ENCODE results near the gene SCFD1. TPM values are rescaled to one million over a fixed set of nuclear protein-coding genes. Genes with fewer than 3 reads are reported as not detected.

SCFD1 gene
- total RNA-seq, 2 donors from 2014 or later = 46.8 to 58.3 TPM

GRCh38 chr14:30691751-30692398 is 69.8 kb downstream of the SCFD1 start:
- Histone ChIP-seq H3K4me3 (no peak overlapping the region), H3K4me1 (ENCODE audit: control insufficient read depth in 1 of 2, low read depth in 2 of 2) (no peaks in the 10 kb centered on the region), H3K36me3 (peaks cover 9% of the 10 kb centered on the region), H3K27me3 (replicated peaks; ENCODE audit: insufficient read depth) (no peaks in the 10 kb centered on the region), H3K9me3 (no peaks in the 10 kb centered on the region), H3K27ac (no peak overlapping the region)
- ATAC-seq (ENCODE audit: insufficient number of reproducible peaks, low FRiP score, low read depth) (no peak), DNase-seq (ENCODE audit: low spot score) (no peak)
- no peak for TF ChIP-seq CTCF (IDR thresholded peaks at IDR 0.05)

GRCh38 chr14:30692669-30693068 is 70.5 kb downstream of the SCFD1 start:
- no peak for DNase-seq (ENCODE audit: low spot score)
- H3K4me1 ChIP-seq (ENCODE audit: control insufficient read depth in 1 of 2, low read depth in 2 of 2) = no peaks in the 10 kb centered on the region
- no peak for TF ChIP-seq CTCF (IDR thresholded peaks at IDR 0.05)
- no peak overlapping the region for H3K27ac ChIP-seq
- peaks cover 13% of the 10 kb centered on the region for H3K36me3 ChIP-seq
- no peaks in the 10 kb centered on the region for H3K9me3 ChIP-seq
- H3K4me3 ChIP-seq = no peak overlapping the region
- ATAC-seq (ENCODE audit: insufficient number of reproducible peaks, low FRiP score, low read depth) = no peak
- H3K27me3 ChIP-seq (replicated peaks; ENCODE audit: insufficient read depth) = no peaks in the 10 kb centered on the region

- DNase-seq (ENCODE audit: low spot score) (no peak), ATAC-seq (ENCODE audit: insufficient number of reproducible peaks, low FRiP score, low read depth) (no peak)
- no peak for TF ChIP-seq CTCF (IDR thresholded peaks at IDR 0.05)
- Histone ChIP-seq H3K4me3 (no peak overlapping the region), H3K9me3 (no peaks in the 10 kb centered on the region), H3K4me1 (ENCODE audit: control insufficient read depth in 1 of 2, low read depth in 2 of 2) (no peaks in the 10 kb centered on the region), H3K27ac (no peak overlapping the region), H3K27me3 (replicated peaks; ENCODE audit: insufficient read depth) (no peaks in the 10 kb centered on the region), H3K36me3 (peaks cover 26% of the 10 kb centered on the region)
Observed at GRCh38 chr14:30698463-30698862, 76.3 kb downstream of the SCFD1 start.

- ATAC-seq (ENCODE audit: insufficient number of reproducible peaks, low FRiP score, low read depth) = no peak
- peaks cover 22% of the 10 kb centered on the region for H3K36me3 ChIP-seq
- no peaks in the 10 kb centered on the region for H3K4me1 ChIP-seq (ENCODE audit: control insufficient read depth in 1 of 2, low read depth in 2 of 2)
- no peak for DNase-seq (ENCODE audit: low spot score)
- no peaks in the 10 kb centered on the region for H3K9me3 ChIP-seq
- no peak overlapping the region for H3K27ac ChIP-seq
- no peak for TF ChIP-seq CTCF (IDR thresholded peaks at IDR 0.05)
- H3K27me3 ChIP-seq (replicated peaks; ENCODE audit: insufficient read depth) = no peaks in the 10 kb centered on the region
- no peak overlapping the region for H3K4me3 ChIP-seq
Observed at GRCh38 chr14:30706704-30707103, 84.6 kb downstream of the SCFD1 start.

GRCh38 chr14:30708157-30708556 is 86.0 kb downstream of the SCFD1 start:
- Histone ChIP-seq H3K36me3 (peaks cover 14% of the 10 kb centered on the region), H3K4me3 (no peak overlapping the region), H3K4me1 (ENCODE audit: control insufficient read depth in 1 of 2, low read depth in 2 of 2) (no peaks in the 10 kb centered on the region), H3K27ac (no peak overlapping the region), H3K9me3 (no peaks in the 10 kb centered on the region), H3K27me3 (replicated peaks; ENCODE audit: insufficient read depth) (no peaks in the 10 kb centered on the region)
- ATAC-seq (ENCODE audit: insufficient number of reproducible peaks, low FRiP score, low read depth) (no peak), DNase-seq (ENCODE audit: low spot score) (no peak)
- no peak for TF ChIP-seq CTCF (IDR thresholded peaks at IDR 0.05)

All from thoracic aorta (tissue), 2 donors.